Neural crest cell (in vitro differentiated cells): ENCODE results near the gene ARHGAP4. TPM values are rescaled to one million over a fixed set of nuclear protein-coding genes. Genes with fewer than 3 reads are reported as not detected.

Experiments used
- DNase-seq: peaks from one replicate; pipeline ENCODE4 v3.0.0; 2021; ENCODE audit warnings: low read depth, mixed read lengths, low spot score
- H3K27ac Mint-ChIP-seq: one replicate; pipeline ENCODE4 v1.8.0; 2021; ENCODE audit warnings: mild to moderate bottlenecking, mixed read lengths; ENCODE audit not compliant: unreplicated experiment
- H3K27me3 Mint-ChIP-seq: 2 replicates; pipeline ENCODE4 v1.8.0; 2021; ENCODE audit warnings: low read depth, mild to moderate bottlenecking, mixed read lengths
- H3K36me3 Mint-ChIP-seq: 2 replicates; pipeline ENCODE4 v1.8.0; 2021; ENCODE audit warnings: low read depth, mild to moderate bottlenecking, mixed read lengths
- H3K4me1 Mint-ChIP-seq: 2 replicates; pipeline ENCODE4 v1.8.0; 2021; ENCODE audit warnings: mixed read lengths
- H3K4me3 Mint-ChIP-seq: one replicate; pipeline ENCODE4 v1.8.0; 2021; ENCODE audit warnings: mild to moderate bottlenecking, mixed read lengths
- H3K9me3 Mint-ChIP-seq: 2 replicates; pipeline ENCODE4 v1.8.0; 2021; ENCODE audit warnings: mixed read lengths
- CTCF ChIP-seq: fragments of 200-600 bp; sonication (generic); conservative IDR thresholded peaks from 2 replicates; pipeline ENCODE4 v1.5.0; 2021; ENCODE audit warnings: antibody characterized with exemption, mild to moderate bottlenecking
- total RNA-seq: library from RNA; stranded (reverse); gene quantifications from 2 replicates; pipeline ENCODE4 v1.2.1, GENCODE V29; 2021

The ARHGAP4 gene
- total RNA-seq, 1 donor from 2014 or later, result 10.7 TPM

DNA sequence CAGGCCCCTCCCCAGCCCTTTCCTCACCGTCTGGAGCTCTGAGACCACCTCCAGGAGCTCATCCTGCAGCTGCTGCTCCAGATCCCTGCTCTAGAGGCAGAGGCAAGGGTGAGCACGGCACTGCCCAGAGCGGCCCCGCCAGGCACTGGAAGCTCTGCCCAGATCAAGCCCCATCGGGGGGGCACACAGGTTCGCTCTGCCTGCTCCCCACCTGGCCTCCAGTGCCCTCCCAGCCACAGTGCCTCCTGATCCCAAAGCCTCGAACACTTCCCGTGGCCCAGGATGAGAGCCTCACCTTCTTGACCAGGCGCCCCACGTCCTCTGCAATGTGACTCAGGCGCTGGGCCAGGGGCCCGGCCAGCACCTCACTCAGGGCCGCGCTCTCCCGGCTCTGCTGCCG is 5.0 kb downstream of the ARHGAP4 start:
- Mint-ChIP-seq H3K36me3 (no peaks in the 10 kb centered on the region), H3K4me1 (peaks cover 15% of the 10 kb centered on the region), H3K27ac (no peak overlapping the region), H3K27me3 (peaks cover 6% of the 10 kb centered on the region), H3K9me3 (no peaks in the 10 kb centered on the region), H3K4me3 (no peak overlapping the region)
- TF ChIP-seq CTCF, result no peak
- DNase-seq, result no peak

GRCh38 chrX:153920546-153920945 is 5.5 kb downstream of the ARHGAP4 start:
- Mint-ChIP-seq H3K27ac (no peak overlapping the region), H3K9me3 (no peaks in the 10 kb centered on the region), H3K27me3 (peaks cover 3% of the 10 kb centered on the region), H3K4me3 (no peak overlapping the region), H3K36me3 (no peaks in the 10 kb centered on the region), H3K4me1 (peaks cover 15% of the 10 kb centered on the region)
- no peak for DNase-seq
- TF ChIP-seq CTCF, result no peak

DNA sequence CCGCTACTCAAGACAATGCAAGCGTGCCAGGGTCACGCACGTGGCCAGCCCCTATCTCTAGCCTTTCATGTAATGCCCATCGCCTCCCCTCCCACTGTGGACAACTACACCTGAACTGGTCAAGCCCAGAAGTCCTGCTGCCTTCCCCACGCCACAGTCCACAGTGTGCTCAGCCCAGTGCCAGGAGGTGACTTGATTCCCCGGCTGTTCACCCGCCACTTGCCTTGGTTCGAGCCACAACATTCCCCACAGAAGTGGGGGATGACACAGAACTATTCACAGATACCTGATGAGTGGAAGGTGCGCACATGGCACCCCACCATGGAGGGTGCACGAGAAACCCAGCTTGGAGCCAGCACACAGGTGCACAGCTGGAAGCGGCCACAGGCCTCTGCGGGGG is 6.8 kb downstream of the ARHGAP4 start:
- H3K9me3 Mint-ChIP-seq, result no peaks in the 10 kb centered on the region

GRCh38 chrX:153917869-153918268 is 8.2 kb downstream of the ARHGAP4 start:
- peaks cover 6% of the 10 kb centered on the region for H3K4me1 Mint-ChIP-seq

More for the DNA sequence above, 6.8 kb downstream of the ARHGAP4 start:
- H3K36me3 Mint-ChIP-seq, result no peaks in the 10 kb centered on the region
- no peak overlapping the region for H3K4me3 Mint-ChIP-seq
- no peak for DNase-seq
- peak overlapping the region; percentile 6 for H3K27ac Mint-ChIP-seq
- H3K27me3 Mint-ChIP-seq, result peaks cover 2% of the 10 kb centered on the region
- TF ChIP-seq CTCF, result no peak
- peaks cover 10% of the 10 kb centered on the region for H3K4me1 Mint-ChIP-seq

GRCh38 chrX:153913701-153914100 is 12.4 kb downstream of the ARHGAP4 start:
- DNase-seq, result no peak
- no peak for TF ChIP-seq CTCF
- H3K4me1 Mint-ChIP-seq, result peaks cover 4% of the 10 kb centered on the region
- no peaks in the 10 kb centered on the region for H3K36me3 Mint-ChIP-seq
- H3K27me3 Mint-ChIP-seq, result no peaks in the 10 kb centered on the region
- H3K27ac Mint-ChIP-seq, result peak overlapping the region; percentile 81
- H3K9me3 Mint-ChIP-seq, result no peaks in the 10 kb centered on the region
- no peak overlapping the region for H3K4me3 Mint-ChIP-seq

More at GRCh38 chrX:153917869-153918268, 8.2 kb downstream of the ARHGAP4 start:
- Mint-ChIP-seq H3K36me3 (no peaks in the 10 kb centered on the region), H3K27me3 (peaks cover 2% of the 10 kb centered on the region), H3K27ac (no peak overlapping the region), H3K4me3 (no peak overlapping the region), H3K9me3 (no peaks in the 10 kb centered on the region)
- no peak for DNase-seq
- no peak for TF ChIP-seq CTCF

GRCh38 chrX:153913211-153913610 is 12.9 kb downstream of the ARHGAP4 start:
- Mint-ChIP-seq H3K27ac (no peak overlapping the region), H3K4me1 (peaks cover 4% of the 10 kb centered on the region), H3K9me3 (no peaks in the 10 kb centered on the region), H3K27me3 (no peaks in the 10 kb centered on the region), H3K4me3 (no peak overlapping the region), H3K36me3 (no peaks in the 10 kb centered on the region)
- TF ChIP-seq CTCF, result no peak
- DNase-seq, result no peak
